ENCODE measurements around the gene IFI27L2.

Gene IFI27L2

DNA sequence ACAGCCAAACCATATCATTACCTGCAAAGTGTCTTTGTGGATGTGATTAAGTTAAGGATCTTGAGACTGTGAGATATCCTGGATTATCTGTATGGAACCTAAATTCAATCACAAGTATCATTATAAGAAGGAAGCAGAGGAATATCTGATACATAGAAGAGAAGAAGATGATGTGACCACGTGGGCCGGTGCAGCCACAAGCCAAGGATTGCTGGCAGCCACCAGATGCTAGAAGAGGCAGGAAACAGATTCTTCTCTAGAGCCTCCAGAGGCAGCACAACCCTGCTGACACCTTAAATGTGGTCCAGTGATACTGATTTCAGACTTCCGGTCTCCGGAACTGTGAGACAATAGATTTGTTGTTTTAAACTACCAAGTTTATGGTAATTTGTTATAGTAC lies 6.1 kb upstream of the IFI27L2 start:
- Histone ChIP-seq H3K4me3 (ENCODE audit: low read length) (no peak overlapping the region), H3K27ac (ENCODE audit: low read length) (no peak overlapping the region), H2AFZ (ENCODE audit: low read depth, low read length) (no peak overlapping the region), H3K27me3 (ENCODE audit: low read depth, low read length) (0 out of 2 replicates have a peak, but pooled peaks cover 5% of the 10 kb centered on the region), H3K9me3 (ENCODE audit: insufficient read depth, low read length) (no peaks in the 10 kb centered on the region), H3K36me3 (replicated peaks; ENCODE audit: low read depth, low read length) (no peaks in the 10 kb centered on the region), H3K79me2 (ENCODE audit: low read length) (no peaks in the 10 kb centered on the region), H4K20me1 (ENCODE audit: insufficient read depth, low read length) (no peaks in the 10 kb centered on the region), H3K9ac (ENCODE audit: low read length) (no peak overlapping the region), H3K4me2 (ENCODE audit: low read length) (no peak overlapping the region), H3K4me1 (ENCODE audit: low read length) (peaks cover 3% of the 10 kb centered on the region)
- TF ChIP-seq EZH2phosphoT487 (IDR thresholded peaks at IDR 0.05; ENCODE audit: low read depth), result no peak

DNA sequence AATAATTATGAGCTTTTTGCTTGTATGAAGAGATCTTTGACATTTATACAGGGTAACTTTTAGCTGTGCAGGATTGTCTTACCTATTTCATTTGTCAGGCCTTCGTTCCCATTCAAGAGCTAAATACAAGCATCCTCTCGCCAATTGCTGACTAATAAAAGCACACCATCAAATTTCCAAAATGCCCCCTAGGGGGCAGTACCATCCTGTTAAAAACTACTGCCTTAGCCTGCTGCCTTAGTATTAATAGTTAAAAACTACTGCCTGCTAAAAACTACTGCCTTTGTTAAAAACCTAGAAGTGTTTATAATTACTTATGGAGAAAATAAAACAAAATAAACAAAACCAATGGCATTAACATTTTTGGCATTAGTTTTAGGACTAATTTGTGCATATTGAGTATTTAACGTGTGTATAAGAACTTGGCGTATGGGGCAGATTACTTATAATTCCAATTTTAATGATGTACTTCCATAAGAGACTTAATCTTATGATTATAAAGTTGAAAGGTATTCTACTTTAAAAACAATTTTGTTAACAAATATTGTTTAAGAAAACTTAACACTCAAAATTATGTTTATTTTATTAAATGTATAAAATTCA lies 3.0 kb upstream of the IFI27L2 start:
- H3K27ac ChIP-seq (ENCODE audit: low read length), result no peak overlapping the region
- H3K36me3 ChIP-seq (replicated peaks; ENCODE audit: low read depth, low read length), result no peaks in the 10 kb centered on the region
- no peaks in the 10 kb centered on the region for H4K20me1 ChIP-seq (ENCODE audit: insufficient read depth, low read length)
- peaks cover 13% of the 10 kb centered on the region for H3K4me1 ChIP-seq (ENCODE audit: low read length)
- H3K9me3 ChIP-seq (ENCODE audit: insufficient read depth, low read length), result no peaks in the 10 kb centered on the region
- no peak overlapping the region for H3K9ac ChIP-seq (ENCODE audit: low read length)
- 0 out of 2 replicates have a peak, but pooled peaks cover 5% of the 10 kb centered on the region for H3K27me3 ChIP-seq (ENCODE audit: low read depth, low read length)
- peak overlapping the region; percentile 18; the same call in 1 of the 2 replicates for H3K4me2 ChIP-seq (ENCODE audit: low read length)
- H3K79me2 ChIP-seq (ENCODE audit: low read length), result no peaks in the 10 kb centered on the region
- H2AFZ ChIP-seq (ENCODE audit: low read depth, low read length), result no peak overlapping the region
- no peak overlapping the region for H3K4me3 ChIP-seq (ENCODE audit: low read length)
- no peak for TF ChIP-seq EZH2phosphoT487 (IDR thresholded peaks at IDR 0.05; ENCODE audit: low read depth)
- TF ChIP-seq, protein P1, sequence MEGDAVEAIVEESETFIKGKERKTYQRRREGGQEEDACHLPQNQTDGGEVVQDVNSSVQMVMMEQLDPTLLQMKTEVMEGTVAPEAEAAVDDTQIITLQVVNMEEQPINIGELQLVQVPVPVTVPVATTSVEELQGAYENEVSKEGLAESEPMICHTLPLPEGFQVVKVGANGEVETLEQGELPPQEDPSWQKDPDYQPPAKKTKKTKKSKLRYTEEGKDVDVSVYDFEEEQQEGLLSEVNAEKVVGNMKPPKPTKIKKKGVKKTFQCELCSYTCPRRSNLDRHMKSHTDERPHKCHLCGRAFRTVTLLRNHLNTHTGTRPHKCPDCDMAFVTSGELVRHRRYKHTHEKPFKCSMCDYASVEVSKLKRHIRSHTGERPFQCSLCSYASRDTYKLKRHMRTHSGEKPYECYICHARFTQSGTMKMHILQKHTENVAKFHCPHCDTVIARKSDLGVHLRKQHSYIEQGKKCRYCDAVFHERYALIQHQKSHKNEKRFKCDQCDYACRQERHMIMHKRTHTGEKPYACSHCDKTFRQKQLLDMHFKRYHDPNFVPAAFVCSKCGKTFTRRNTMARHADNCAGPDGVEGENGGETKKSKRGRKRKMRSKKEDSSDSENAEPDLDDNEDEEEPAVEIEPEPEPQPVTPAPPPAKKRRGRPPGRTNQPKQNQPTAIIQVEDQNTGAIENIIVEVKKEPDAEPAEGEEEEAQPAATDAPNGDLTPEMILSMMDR (IDR thresholded peaks at IDR 0.05; ENCODE audit: low read depth, low read length), result peak; percentile 86

DNA sequence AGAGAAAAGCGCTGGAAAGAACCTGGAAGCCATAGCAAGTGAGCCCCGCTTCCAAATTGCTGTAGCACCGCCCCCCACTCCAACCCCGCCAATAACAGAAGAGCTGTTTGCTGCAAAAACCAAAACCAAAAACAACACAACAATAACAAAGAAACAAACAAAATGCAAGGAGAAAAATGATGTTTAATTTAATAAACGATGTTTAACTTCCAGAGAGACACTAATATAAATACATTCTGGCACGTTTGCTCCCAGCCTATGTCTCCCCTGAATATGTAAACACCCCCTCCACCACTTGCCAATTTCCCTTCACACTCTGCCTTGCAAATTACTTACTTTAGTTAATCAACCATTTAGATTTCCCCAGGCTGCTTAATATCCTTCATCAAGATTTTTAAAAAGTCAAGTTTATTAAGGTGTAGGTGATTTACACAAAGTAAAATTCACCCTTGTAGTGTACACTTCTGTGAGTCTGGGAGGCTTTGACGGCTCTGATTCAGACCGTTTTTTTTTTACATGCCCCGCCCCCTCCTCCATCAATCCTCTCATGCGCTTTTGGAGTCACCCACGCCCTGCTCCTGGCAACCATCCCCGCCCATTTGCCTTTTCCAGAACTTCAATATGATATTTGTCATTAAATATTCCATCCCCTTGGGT lies 482 bp upstream of the IFI27L2 start:
- 0 out of 2 replicates have a peak, but pooled peaks cover 3% of the 10 kb centered on the region for H3K27me3 ChIP-seq (ENCODE audit: low read depth, low read length)
- no peaks in the 10 kb centered on the region for H3K36me3 ChIP-seq (replicated peaks; ENCODE audit: low read depth, low read length)
- H3K79me2 ChIP-seq (ENCODE audit: low read length), result no peaks in the 10 kb centered on the region
- peak overlapping the region; percentile 80 for H3K9ac ChIP-seq (ENCODE audit: low read length)
- H4K20me1 ChIP-seq (ENCODE audit: insufficient read depth, low read length), result no peaks in the 10 kb centered on the region
- H2AFZ ChIP-seq (ENCODE audit: low read depth, low read length), result peak overlapping the region; percentile 95
- TF ChIP-seq EZH2phosphoT487 (IDR thresholded peaks at IDR 0.05; ENCODE audit: low read depth), result no peak
- TF ChIP-seq, protein P1 (IDR thresholded peaks at IDR 0.05; ENCODE audit: low read depth, low read length), result no peak
- peak overlapping the region; percentile 97 for H3K4me3 ChIP-seq (ENCODE audit: low read length)
- no peaks in the 10 kb centered on the region for H3K9me3 ChIP-seq (ENCODE audit: insufficient read depth, low read length)
- H3K4me2 ChIP-seq (ENCODE audit: low read length), result peak overlapping the region; percentile 56
- peaks cover 11% of the 10 kb centered on the region for H3K4me1 ChIP-seq (ENCODE audit: low read length)
- no peak overlapping the region for H3K27ac ChIP-seq (ENCODE audit: low read length)

DNA sequence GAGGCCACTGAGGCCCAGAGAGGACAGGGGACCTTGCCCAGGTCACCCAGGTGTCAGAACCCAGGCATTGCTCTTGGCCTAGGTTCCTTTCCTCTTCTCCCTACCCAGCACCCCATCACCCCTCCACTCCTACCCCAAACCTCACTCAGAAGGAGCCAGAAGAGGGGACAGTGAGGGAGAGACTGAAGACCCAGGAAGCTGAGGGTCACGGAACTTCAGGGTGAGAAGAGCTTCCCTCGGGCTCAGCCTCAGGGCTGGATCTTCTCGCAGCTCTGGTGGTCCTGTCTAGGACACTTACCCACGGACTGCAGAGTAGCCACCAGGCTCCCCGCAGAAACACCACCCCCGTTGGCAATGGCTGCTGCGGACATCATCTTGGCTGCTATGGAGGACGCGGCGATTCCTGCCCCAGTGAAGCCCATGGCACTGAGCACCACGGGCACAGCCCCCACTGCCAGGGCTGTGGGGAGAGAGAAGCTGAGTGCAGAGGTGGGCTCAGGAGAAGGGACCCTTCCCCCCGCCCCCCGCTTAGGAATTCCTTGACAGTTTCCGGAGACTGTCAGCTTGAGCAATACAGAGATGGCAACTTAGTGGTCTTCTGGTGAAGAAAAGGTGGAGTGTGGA lies 1.1 kb downstream of the IFI27L2 start:
- Histone ChIP-seq H3K4me2 (ENCODE audit: low read length) (peak overlapping the region; percentile 56), H3K9me3 (ENCODE audit: insufficient read depth, low read length) (no peaks in the 10 kb centered on the region), H3K4me1 (ENCODE audit: low read length) (peaks cover 11% of the 10 kb centered on the region), H3K27ac (ENCODE audit: low read length) (no peak overlapping the region), H3K9ac (ENCODE audit: low read length) (no peak overlapping the region; the same call in 1 of the 2 replicates), H3K27me3 (ENCODE audit: low read depth, low read length) (0 out of 2 replicates have a peak, but pooled peaks cover 3% of the 10 kb centered on the region), H2AFZ (ENCODE audit: low read depth, low read length) (no peak overlapping the region), H3K79me2 (ENCODE audit: low read length) (no peaks in the 10 kb centered on the region), H3K4me3 (ENCODE audit: low read length) (peak overlapping the region; percentile 97), H4K20me1 (ENCODE audit: insufficient read depth, low read length) (no peaks in the 10 kb centered on the region), H3K36me3 (replicated peaks; ENCODE audit: low read depth, low read length) (no peaks in the 10 kb centered on the region)
- no peak for TF ChIP-seq EZH2phosphoT487 (IDR thresholded peaks at IDR 0.05; ENCODE audit: low read depth)
- TF ChIP-seq, protein P1 (IDR thresholded peaks at IDR 0.05; ENCODE audit: low read depth, low read length), result no peak

Data from OCI-LY3 (cell line).